Fibroblast of lung (primary cell): ENCODE measurements around the gene RGN. TPM values are rescaled to one million over a fixed set of nuclear protein-coding genes. Genes with fewer than 3 reads are reported as not detected.
A peak's percentile ranks its signal among the peaks of the same experiment; 100 is the strongest.
"Not testable (repeated sequence)": the region's sequence is repeated elsewhere in the genome, so short reads cannot be mapped to it uniquely, and the experiment has no call there.

Source experiments
- DNase-seq, 2 donors: peaks; one replicate each; pipeline versions ENCODE4 v3.0.0 to v3.0.0-alpha.2; 2010; ENCODE audit warnings: low read depth in 2 of 2
- H2AFZ ChIP-seq: 2 replicates; pipeline ENCODE4 v1.5.1; 2012; ENCODE audit warnings: low read length, control low read depth, inconsistent platforms
- H3K27ac ChIP-seq: 2 replicates; pipeline ENCODE4 v1.5.1; 2011; ENCODE audit warnings: low read length, control low read depth; ENCODE audit not compliant: insufficient read depth
- H3K27me3 ChIP-seq: 2 replicates; pipeline ENCODE4 v1.5.1; 2011; ENCODE audit warnings: mild to moderate bottlenecking, low read length; ENCODE audit not compliant: control insufficient read depth, insufficient read depth
- H3K36me3 ChIP-seq: 2 replicates; pipeline ENCODE4 v1.5.1; 2011; ENCODE audit warnings: low read length; ENCODE audit not compliant: control insufficient read depth, insufficient read depth
- H3K4me1 ChIP-seq: 2 replicates; pipeline ENCODE4 v1.5.1; 2011; ENCODE audit warnings: low read length; ENCODE audit not compliant: control insufficient read depth, insufficient read depth; ENCODE audit errors: extremely low read depth
- H3K4me2 ChIP-seq: 2 replicates; pipeline ENCODE4 v1.5.1; 2011; ENCODE audit warnings: low read length, control low read depth; ENCODE audit not compliant: insufficient read depth; ENCODE audit errors: extremely low read depth
- H3K4me3 ChIP-seq, 4 experiments: fragments of 200-600 bp in 1 of 4; sonication (generic) in 1 of 4; replicated peaks in 1 of 4; 2 replicates each; pipeline ENCODE4 v1.5.1; 2011 to 2016; ENCODE audit warnings: low read length in 4 of 4, low read depth in 3 of 4, mild to moderate bottlenecking in 3 of 4, control low read depth in 2 of 4, inconsistent platforms in 1 of 4, mixed read lengths in 1 of 4; ENCODE audit not compliant: insufficient read depth in 1 of 4; ENCODE audit errors: control extremely low read depth in 1 of 4
- H3K79me2 ChIP-seq: 2 replicates; pipeline ENCODE4 v1.5.1; 2012; ENCODE audit warnings: mild to moderate bottlenecking, low read length, inconsistent platforms; ENCODE audit not compliant: control insufficient read depth, insufficient read depth
- H3K9ac ChIP-seq: 2 replicates; pipeline ENCODE4 v1.5.1; 2011; ENCODE audit warnings: mild to moderate bottlenecking, low read length, control low read depth; ENCODE audit not compliant: insufficient read depth
- H3K9me3 ChIP-seq: 2 replicates; pipeline ENCODE4 v1.5.1; 2012; ENCODE audit warnings: low read depth, low read length; ENCODE audit not compliant: control insufficient read depth, insufficient read depth
- H4K20me1 ChIP-seq: 2 replicates; pipeline ENCODE4 v1.5.1; 2011; ENCODE audit warnings: low read length; ENCODE audit not compliant: control insufficient read depth, insufficient read depth; ENCODE audit errors: extremely low read depth
- EZH2 ChIP-seq: IDR thresholded peaks from 2 replicates; pipeline ENCODE4 v1.5.1; 2012; ENCODE audit warnings: low read length, control low read depth, mild to moderate bottlenecking; ENCODE audit errors: missing control alignments
- polyA plus RNA-seq, 2 donors: library from polyadenylated mRNA; depleted of rRNA in 1 of 2; stranded (reverse) in 1 of 2; unstranded in 1 of 2; fragments of >200 nt; gene quantifications; 2 replicates each; pipeline ENCODE4 v1.2.1, GENCODE V29; 2011 to 2012; ENCODE audit warnings: missing spikeins in 1 of 2
- total RNA-seq: library from RNA; depleted of rRNA; stranded (reverse); fragments of >200 nt; gene quantifications from 2 replicates; pipeline ENCODE4 v1.2.1, GENCODE V29; 2014
- TF ChIP-seq, protein P1 (sequence below), 2 donors: IDR thresholded peaks in 1 of 2; conservative IDR thresholded peaks in 1 of 2; 1 replicate in 1 of 2; 2 replicates in 1 of 2; pipeline ENCODE4 v1.5.1; 2011 to 2012; ENCODE audit warnings: low read length in 2 of 2, control low read depth in 1 of 2, inconsistent platforms in 1 of 2, low read depth in 1 of 2, mild to moderate bottlenecking in 1 of 2

Gene RGN
- total and polyA plus RNA-seq, 2 donors (not counting 1 experiment from before 2014, with no cell fraction given) = 7.4 to 23.8 TPM

GRCh38 chrX:47129899-47130358, 51.7 kb downstream of the RGN start:
- no peak overlapping the region for H2AFZ ChIP-seq
- no peaks in the 10 kb centered on the region for H3K4me1 ChIP-seq
- peak overlapping the region; percentile 51 for H3K4me2 ChIP-seq
- H3K9ac ChIP-seq = no peak overlapping the region
- H3K79me2 ChIP-seq = no peaks in the 10 kb centered on the region
- no peaks in the 10 kb centered on the region for H3K9me3 ChIP-seq
- no peaks in the 10 kb centered on the region for H3K27me3 ChIP-seq
- no peak for TF ChIP-seq EZH2
- TF ChIP-seq, protein P1, sequence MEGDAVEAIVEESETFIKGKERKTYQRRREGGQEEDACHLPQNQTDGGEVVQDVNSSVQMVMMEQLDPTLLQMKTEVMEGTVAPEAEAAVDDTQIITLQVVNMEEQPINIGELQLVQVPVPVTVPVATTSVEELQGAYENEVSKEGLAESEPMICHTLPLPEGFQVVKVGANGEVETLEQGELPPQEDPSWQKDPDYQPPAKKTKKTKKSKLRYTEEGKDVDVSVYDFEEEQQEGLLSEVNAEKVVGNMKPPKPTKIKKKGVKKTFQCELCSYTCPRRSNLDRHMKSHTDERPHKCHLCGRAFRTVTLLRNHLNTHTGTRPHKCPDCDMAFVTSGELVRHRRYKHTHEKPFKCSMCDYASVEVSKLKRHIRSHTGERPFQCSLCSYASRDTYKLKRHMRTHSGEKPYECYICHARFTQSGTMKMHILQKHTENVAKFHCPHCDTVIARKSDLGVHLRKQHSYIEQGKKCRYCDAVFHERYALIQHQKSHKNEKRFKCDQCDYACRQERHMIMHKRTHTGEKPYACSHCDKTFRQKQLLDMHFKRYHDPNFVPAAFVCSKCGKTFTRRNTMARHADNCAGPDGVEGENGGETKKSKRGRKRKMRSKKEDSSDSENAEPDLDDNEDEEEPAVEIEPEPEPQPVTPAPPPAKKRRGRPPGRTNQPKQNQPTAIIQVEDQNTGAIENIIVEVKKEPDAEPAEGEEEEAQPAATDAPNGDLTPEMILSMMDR (conservative IDR thresholded peaks at IDR 0.05 in 1 of 2, IDR thresholded peaks at IDR 0.05 in 1 of 2; ENCODE audit: low read depth in 1 of 2, low read length in 2 of 2) = no peak
- H4K20me1 ChIP-seq = no peaks in the 10 kb centered on the region
- peak overlapping the region; percentile 34 to 80 (median 55) for H3K4me3 ChIP-seq
- H3K27ac ChIP-seq = peak overlapping the region; percentile 43
- DNase-seq = peak in 1 of 2 donors; percentile 4
- H3K36me3 ChIP-seq = no peaks in the 10 kb centered on the region

- Histone ChIP-seq H4K20me1 (no peaks in the 10 kb centered on the region), H3K27me3 (no peaks in the 10 kb centered on the region), H2AFZ (no peak overlapping the region), H3K9me3 (no peaks in the 10 kb centered on the region), H3K9ac (no peak overlapping the region), H3K79me2 (no peaks in the 10 kb centered on the region), H3K4me3 (no peak overlapping the region), H3K4me1 (no peaks in the 10 kb centered on the region), H3K27ac (no peak overlapping the region), H3K36me3 (no peaks in the 10 kb centered on the region), H3K4me2 (no peak overlapping the region)
- DNase-seq = no peak
- TF ChIP-seq EZH2 = no peak
- TF ChIP-seq, protein P1 (conservative IDR thresholded peaks at IDR 0.05 in 1 of 2, IDR thresholded peaks at IDR 0.05 in 1 of 2; ENCODE audit: low read depth in 1 of 2, low read length in 2 of 2) = no peak
Observed at GRCh38 chrX:47133493-47133892, 55.2 kb downstream of the RGN start.

- not testable (repeated sequence) for H3K4me3 ChIP-seq, H3K36me3 ChIP-seq, H3K9ac ChIP-seq, H3K9me3 ChIP-seq, H3K27ac ChIP-seq, H4K20me1 ChIP-seq, H3K4me1 ChIP-seq, H2AFZ ChIP-seq, H3K79me2 ChIP-seq, H3K4me2 ChIP-seq, H3K27me3 ChIP-seq
- DNase-seq = peak; percentile 54 to 77
Observed at GRCh38 chrX:47135650-47136049, 57.4 kb downstream of the RGN start.
